Dedifferentiated amniotic fluid mesenchymal stem cell (primary cell): ENCODE measurements around the gene RPL29.
"Not testable (repeated sequence)": the region's sequence is repeated elsewhere in the genome, so short reads cannot be mapped to it uniquely, and the experiment has no call there.

ENCODE experiments used
- DNase-seq: peaks from one replicate; pipeline ENCODE4 v3.0.0-alpha.2; 2016; ENCODE audit errors: extremely low spot score

The RPL29 gene

DNA sequence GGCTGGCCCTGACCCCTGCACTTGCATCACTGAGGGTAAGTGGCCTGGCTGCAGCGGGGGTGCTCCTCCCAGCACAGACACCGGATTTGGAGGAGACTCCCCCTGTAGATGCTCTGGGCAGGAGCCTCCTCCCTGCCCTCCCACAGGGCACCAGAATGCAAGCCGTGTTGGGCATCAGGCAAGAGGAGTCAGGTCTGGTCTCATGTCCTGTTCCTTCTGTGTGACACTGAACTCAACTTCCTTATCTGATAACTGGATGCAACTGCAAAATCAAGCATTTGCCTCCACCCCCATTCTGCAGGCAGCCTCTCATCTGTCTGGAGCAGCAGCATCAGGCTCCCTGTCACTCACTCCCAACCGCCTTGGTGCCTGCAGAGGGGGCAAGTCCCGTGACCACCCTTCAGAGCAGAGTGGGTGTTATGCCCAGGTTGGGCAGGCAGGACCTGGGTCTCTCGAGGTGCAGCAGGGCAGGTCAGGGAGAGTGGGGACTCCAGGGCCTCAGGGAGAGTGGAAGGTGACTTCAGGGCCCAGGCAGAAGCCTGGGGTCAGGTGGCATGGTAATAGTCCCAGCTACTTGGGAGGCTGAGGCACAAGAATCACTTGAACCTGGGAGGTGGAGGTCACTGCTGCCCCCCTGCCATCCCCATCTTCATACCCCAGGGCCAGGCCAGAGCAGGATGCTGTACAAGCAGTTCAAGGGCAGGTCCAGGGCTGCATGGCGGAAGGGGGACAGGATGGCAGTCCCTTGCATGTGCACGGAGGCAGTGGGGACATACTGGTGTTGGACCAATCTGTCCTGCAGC, 10.5 kb upstream of the RPL29 start:
- DNase-seq = no peak

DNA sequence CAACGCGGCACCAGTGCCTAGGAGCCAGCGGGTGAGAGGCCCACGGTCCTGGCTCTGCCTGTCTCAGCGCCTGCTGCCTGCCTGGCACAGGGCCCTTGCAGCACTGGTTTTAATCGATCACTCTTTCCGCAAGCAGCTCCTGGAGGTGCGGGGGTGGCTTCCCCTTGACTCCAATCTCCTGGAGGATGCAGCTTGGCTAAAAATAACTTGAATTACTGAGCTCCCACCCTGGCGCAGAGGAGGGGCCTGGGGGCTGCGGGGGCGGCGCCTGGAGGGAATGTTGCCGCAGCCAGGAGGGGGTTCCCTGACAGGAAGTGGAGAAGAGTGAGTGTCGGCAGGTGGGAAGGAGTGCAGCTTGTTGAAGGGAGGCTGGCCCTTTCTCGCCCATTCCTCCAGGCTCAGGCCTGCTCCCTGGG, 9.9 kb upstream of the RPL29 start:
- DNase-seq = no peak

DNA sequence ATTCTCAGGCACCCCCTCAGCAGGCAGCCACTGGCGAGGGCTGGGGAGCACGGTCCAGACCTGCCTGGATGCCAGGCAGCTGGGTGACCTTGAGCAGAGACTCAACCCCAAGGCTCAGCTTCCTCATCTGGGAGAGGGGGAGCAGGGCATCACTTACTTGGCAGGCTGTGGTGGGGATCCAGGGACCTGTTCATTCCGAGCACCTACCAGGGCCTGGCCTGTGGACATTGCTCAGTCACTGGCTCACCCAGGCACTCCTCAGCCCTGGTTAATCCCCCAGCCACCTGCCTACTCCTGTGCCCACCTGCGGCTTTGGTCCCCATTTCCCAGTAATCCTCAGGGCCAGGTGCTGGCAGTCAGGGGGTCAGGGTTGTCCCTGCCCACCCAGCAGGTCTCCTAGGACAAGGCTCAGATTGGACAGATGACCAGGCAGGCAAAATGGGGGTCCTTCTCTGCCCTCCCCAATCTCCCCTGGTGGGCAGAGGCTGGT, 9.3 kb upstream of the RPL29 start:
- no peak for DNase-seq

DNA sequence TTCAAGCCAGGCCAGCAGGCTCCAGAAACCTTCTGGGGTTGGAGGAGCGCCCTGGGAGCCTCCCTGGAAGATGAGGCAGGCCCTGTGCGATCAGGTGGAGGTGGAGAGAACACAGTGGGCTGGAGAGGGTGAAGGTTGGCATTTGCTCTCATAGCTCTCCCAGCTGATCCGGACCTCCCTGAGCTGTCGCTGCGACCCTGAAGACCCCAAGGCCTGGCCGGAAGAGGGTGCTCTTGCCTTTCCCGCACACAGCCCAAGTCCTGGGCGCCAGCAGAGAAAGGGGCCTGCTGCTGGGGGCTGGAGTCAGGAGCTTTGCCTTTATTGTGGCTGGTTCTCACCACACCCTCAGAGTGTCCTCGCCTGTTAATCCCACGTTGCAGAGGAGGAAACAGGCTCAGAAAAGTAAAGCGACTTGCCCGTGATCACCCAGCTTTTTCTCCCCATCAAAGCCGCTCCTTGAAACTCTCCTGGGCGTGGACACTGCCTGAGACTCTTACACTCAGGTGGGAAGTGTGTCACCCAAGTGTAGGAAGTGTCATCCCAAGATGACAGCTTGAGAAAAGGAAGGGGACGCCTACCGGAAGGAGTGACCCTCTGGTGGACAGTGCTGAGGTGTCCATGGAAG, 8.6 kb upstream of the RPL29 start:
- DNase-seq = no peak

DNA sequence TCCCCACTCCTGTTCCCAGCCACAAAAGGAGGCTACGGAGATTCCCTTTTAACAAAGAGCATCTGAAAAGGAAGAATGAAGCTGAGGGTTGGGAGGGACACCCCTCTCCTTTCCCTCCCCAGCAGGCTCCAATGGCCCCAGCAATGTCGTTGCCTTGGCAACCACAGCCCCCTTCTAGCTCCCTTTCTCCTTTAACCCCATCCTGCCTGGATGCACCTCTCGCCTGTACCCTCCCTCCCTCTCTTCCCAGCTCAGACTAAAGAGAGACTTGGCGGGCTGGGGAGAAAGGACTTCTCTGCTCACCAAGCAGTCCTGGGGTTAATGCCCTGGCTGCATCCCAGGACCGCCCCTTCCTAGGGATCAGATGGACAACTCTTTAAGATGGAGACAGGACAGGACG, 7.1 kb upstream of the RPL29 start:
- DNase-seq = no peak

DNA sequence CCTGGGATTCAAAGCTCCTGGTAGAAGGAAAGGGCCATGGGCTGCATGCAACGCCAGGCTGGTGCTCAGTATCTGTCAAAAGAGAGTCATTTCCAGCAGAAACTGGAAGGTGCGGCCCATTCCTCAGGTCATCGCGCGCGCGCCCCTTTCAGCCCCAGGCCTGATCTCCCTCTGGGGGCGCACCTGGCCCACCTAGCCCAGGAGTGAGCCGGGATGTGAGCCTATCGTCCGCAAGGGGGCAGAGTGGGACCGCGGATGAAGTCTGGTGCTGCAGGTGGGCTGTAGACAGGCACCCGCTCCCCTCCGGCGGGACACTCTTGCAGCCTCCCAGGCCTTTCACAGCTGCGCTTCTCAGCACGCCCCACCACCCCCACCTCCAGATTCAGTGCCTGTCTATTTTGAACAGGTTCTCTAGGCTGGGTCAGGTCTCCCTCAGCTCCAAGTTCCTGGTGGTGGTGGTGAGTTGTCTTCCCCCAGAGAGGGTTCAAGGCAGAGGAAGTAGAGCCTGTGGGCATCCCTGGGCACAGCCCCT, 5.8 kb upstream of the RPL29 start:
- peak; percentile 23 for DNase-seq

DNA sequence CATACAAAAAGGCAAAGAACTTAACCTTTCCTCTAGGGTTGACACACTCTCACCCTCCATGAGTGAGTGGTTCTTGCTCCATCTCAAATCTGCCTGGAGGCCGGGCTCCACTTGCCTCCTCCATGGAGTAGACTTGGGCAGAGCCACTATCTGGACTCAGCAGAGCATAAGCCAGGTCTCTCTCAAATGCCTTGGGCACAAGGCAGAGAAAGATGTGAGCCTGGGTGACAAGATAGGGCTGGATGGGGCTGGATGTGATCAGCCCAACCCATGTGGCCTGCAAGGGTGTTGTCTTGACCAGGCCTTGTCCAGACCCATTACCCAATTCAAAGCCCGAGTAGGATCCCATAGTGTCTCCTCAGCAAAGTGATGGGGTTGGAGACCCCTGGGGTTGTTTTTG, 4.2 kb upstream of the RPL29 start:
- no peak for DNase-seq

DNA sequence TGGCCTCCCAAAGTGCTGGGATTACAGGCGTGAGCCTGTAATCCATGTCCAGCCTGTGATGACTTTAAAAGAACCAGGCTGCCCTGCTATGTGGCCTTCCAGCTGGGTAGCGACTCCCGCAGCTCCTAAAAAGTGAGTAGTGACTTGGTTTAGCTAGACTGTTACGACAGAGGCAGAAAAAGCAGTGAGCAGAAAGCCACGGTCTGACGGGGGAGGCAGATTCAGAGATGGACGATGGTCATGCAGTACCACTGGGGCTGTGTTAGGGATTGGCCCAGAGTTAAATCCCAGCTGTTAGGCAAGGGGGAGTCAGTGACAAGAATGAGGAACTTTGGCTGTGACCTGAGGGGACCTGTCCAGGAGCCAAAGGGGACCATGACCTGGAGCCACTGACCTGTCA, 3.1 kb upstream of the RPL29 start:
- no peak for DNase-seq

DNA sequence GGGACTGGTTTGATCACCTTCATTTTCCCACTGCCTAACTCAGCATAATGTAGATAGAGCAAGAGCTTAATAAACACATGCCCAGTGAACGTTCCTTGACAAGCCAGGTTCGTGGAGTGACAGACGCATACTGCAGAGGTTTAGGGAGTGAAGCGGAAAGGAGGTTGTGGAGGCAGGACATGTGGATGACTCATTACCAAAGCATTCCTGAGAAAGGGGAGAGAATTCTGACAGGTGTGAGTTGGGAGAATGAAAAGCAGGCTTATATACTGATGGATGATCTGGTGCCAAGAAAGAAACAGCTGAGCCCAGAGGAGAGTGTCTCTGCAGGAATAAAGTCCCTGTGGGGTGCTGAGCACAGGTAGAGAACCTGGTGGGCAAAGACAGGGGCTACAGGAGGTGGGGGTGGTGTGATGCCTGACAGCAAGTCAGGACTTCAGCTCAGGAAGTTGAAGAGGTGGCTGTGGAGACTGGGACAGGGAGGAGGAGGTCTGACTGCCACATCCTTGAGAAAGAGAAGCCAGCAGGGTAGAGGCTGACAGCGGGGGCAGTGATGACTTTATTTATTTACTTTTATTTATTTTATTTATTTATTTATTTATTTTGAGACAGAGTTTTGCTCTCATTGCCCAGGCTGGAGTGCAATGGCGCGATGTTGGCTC, 2.4 kb upstream of the RPL29 start:
- no peak for DNase-seq

DNA sequence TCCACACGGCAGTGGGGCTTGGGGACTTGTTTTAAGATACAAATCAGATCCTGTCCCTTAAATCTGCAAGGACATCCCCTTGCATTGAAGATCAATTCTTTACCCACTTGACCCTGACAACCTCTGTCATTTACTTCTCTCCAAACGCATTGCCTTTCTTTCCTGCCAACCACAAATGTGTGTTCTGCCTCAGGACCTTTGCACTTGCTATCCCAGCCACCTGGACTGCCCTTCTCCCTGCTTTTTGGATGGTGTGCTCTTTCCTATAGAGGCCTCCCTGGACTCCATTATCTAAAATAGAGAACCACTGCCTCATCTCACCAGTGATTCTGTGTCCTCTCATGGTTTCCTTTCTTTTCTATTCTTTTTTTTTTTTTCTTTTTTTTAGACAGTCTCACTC, 1.5 kb upstream of the RPL29 start:
- no peak for DNase-seq

DNA sequence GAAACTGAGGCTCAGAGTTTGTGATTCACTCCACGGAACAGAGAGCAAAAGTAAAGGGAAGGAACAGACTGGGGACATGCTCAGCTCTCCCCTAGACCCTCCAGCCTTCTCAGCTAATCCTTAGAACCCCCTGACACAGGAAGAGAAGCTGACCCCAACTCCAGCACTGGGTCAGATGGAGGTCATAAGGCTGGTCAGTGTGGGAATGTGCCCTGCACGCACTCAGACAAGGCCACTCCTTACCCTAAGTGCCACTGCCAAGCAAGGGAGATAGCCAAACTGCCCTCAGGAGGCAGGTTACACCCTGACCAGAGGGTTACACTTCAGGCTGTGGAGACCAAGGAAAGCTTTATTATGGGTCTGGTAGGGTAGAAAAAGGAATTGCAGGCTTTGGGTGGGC, 1.2 kb downstream of the RPL29 start:
- no peak for DNase-seq

DNA sequence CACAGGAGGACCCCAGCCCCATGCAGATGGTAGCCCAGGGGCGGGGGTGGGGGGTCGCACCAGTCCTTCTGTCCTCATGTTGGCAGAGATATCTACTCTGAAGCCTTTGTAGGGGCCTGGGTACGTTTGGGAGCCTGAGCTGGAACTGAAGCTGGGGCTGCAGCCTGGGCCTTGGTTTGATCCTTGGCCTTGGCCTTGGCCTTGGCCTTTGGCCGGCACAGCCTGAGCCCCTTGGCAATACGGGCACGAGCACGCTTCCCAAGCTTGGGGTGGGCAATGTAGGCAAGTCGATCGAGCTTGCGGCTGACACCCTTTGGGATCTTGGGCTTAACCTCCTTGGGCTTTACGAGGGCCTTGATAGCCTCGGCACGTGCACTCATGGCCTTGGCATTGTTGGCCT, 2.0 kb downstream of the RPL29 start:
- not testable (repeated sequence) for DNase-seq

DNA sequence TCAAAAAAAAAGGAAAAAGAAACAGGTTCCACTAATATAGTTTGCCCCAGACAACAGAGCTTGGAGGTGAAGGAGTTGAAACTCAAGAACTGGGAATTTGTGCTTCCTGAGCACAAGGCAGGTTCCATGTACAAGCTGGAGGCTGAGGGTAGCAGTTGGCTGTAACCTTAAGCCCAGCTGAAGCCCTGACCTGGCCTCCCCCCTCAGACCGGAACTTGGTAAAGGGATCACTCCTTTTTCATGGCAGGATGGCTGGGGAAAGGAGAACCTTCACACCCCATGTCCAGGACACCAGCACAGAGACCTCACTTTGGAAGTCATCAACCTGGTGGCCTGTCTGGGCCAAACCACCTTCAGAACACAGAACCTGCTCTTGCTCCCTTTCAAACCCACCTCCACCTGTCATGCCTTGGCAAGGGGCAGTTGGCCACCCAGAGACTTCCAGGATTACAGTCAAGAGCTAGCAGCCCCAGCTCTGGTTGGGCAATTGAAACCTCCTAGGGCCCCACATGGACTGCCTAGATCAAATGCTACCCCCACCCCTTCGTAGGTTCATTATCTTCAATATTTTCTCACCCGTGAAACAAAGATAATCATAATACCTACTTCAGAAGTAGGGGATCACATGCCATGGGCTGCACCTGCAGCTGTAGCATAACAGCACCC, 3.5 kb downstream of the RPL29 start:
- DNase-seq = no peak

DNA sequence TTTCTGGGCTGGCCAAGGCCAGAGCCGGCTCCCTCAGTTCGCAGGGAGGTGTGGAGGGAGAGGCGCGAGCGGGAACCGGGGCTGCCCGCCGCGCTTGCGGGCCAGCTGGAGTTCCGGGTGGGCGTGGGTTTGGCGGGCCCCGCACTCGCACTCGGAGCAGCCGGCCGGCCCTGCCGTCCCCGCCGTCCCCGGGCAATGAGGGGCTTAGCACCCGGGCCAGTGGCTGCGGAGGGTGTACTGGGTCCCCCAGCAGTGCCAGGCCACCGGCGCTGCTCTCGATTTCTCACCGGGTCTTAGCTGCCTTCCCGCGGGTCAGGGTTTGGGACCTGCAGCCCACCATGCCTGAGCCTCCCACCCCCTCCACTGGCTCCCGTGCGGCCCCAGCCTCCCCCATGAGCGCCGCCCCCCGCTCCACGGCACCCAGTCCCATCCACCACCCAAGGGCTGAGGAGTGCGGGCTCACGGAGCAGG, 5.2 kb downstream of the RPL29 start:
- DNase-seq = not testable (repeated sequence)

DNA sequence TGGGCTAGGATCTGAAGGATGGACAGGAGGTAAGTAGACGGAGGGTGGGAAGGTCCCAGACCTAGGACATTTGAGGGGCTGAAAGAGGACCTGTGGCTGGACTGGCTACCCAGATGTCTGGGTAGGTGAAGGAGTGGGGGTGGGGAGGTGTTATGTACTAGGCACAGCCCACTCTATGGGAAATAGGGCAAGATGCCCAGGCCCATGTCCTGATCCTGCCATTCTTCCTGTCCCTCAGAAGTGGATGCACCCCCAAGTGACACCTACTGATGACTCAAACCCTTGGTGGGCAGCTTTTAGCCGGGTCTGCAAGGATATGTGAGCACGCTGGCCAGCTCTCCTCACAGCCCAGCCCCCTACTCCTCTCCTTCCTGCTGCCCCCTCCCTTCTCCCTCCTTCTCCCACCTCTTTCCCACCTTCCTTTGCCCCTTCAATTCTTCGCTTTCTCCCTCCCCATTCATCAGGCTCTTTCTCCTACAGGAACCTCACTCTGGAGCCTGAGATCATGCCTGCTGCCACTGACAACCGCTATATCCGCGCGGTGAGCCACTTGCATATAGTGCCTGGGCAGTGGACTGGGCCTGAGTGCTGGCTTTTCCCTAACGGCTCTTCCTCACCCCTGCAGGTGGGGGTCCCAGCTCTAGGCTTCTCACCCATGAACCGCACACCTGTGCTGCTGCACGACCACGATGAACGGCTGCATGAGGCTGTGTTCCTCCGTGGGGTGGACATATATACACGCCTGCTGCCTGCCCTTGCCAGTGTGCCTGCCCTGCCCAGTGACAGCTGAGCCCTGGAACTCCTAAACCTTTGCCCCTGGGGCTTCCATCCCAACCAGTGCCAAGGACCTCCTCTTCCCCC, 7.2 kb downstream of the RPL29 start:
- no peak for DNase-seq

DNA sequence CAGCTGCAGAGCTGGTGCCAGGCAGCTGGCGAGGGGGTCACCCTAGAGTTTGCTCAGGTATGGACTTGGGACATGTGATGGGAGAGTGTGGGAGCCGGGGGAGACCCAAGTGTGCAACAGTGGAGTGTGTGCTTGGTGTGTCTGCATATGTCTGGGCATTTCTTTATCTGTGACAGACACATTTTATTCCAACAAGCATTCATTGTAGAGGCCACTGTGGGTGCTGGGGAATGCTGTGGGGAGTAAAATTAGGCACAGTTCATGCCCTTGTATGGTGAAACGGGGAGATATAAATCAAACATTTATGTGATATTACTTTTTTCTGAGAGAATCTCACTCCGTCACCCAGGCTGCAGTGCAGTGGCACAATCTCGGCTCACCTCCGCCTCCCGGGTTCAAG, 8.1 kb downstream of the RPL29 start:
- DNase-seq = no peak

DNA sequence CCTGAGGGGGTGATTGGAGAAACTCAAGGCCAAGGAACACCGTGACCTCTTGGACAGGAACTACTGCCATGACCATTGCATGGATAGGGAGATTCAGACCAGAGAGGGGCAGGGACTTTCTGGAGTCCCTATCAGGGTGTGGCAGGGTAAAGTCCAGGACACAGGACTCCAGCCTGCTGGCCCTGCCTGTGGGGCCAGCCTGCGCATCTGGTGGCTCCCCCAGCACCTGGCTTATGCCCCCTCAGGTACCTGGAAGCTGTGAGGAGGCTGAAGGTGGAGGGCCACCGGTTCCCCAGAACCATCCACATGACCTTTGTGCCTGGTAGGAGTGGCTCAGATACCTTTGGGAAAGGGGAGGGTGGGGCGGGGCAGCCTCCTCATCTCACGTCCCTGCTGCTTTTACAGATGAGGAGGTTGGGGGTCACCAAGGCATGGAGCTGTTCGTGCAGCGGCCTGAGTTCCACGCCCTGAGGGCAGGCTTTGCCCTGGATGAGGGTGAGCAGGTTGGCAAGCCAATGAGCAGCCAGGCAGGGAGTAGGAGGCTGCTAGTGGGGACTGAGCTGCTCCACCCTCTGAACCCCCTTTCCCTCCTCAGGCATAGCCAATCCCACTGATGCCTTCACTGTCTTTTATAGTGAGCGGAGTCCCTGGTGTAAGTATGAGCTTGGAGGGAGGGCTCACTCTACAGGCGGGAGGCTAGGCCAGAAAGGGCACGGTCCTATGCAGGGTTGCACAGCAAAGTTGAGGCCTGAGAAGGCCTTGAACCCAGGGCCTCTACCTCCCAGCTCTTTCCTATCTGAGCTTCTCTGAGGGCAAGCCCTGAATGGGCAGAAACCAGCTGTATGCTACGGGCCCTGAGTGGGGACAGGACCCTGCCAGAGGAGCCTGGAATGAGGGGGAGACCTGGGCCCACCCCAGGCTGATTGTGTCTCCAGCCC, 9.4 kb downstream of the RPL29 start:
- no peak for DNase-seq

DNA sequence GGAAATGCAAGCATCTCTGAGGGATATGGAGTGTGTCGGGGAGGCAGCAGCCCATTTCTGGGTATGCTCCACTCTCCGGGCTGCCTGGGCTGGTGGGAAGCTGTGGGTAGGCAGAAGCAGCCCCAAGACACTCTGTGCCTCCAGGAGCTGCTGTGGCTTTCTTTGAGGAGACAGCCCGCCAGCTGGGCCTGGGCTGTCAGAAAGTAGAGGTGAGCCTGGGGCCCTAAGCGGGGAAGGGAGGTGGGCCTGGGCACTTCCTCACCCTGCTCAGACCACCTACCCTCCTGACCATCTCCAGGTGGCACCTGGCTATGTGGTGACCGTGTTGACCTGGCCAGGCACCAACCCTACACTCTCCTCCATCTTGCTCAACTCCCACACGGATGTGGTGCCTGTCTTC, 10.6 kb downstream of the RPL29 start:
- no peak for DNase-seq

DNA sequence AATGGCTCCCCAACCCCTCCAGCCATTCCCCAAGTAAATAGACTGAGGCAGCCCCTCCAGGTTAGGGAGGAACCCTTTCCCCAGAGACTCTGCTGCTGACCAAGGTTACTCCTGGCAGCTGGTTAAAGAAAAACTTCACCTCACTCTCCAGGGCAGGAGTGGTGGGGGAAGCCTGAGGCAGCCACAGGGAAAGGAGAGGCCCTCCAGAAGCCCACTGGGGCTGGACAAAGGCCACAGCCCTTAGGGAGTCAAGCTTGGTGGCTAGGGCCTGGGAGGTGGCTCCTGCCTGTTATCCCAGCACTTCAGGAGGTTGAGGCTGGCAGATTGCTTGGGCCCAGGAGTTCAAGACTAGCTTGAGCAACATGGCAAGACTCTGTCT, 11.4 kb downstream of the RPL29 start:
- DNase-seq = no peak
